Adrenal gland (tissue), 5 donors: ENCODE measurements around the gene XPOT.

ENCODE experiments used
- CTCF ChIP-seq, 6 experiments: fragments of 450-650 bp in 4 of 6; fragments of 200-600 bp in 2 of 6; sonication (generic) in 1 of 6; IDR thresholded peaks; 1 replicate in 5 of 6; 2 replicates in 1 of 6; pipeline versions ENCODE4 v1.5.1 to v1.8.0; 2016 to 2021; ENCODE audit warnings: antibody characterized with exemption in 6 of 6, mild to moderate bottlenecking in 2 of 6, moderate library complexity in 1 of 6
- POLR2A ChIP-seq, 2 donors: fragments of 450-650 bp; IDR thresholded peaks; one replicate each; pipeline ENCODE4 v1.6.1; 2017; ENCODE audit warnings: antibody characterized with exemption in 2 of 2, mild to moderate bottlenecking in 2 of 2, moderate library complexity in 1 of 2
- donor health status: DM: no; HTN: no; CAD: no.

GRCh38 chr12:64387197-64387816 lies 16.9 kb upstream of the XPOT start:
- TF ChIP-seq CTCF (IDR thresholded peaks at IDR 0.05), result no peak
- TF ChIP-seq POLR2A (IDR thresholded peaks at IDR 0.05), result no peak
